Right renal pelvis (tissue), 4 donors: Measurements from ENCODE around the gene SHISA5. TPM values are rescaled to one million over a fixed set of nuclear protein-coding genes. Genes with fewer than 3 reads are reported as not detected.
"Not testable (repeated sequence)": the region's sequence is repeated elsewhere in the genome, so short reads cannot be mapped to it uniquely, and the experiment has no call there.

Experiments
- DNase-seq, 4 donors: peaks; one replicate each; pipeline ENCODE4 v3.0.0-alpha.2; 2013; ENCODE audit warnings: low read depth in 4 of 4, low spot score in 3 of 4, missing footprints in 1 of 4
- polyA plus RNA-seq, 4 donors: library from polyadenylated mRNA; unstranded; fragments of 120-200 nt; gene quantifications; one replicate each; pipeline ENCODE4 v1.2.1, GENCODE V29; 2013; ENCODE audit not compliant: insufficient read length in 4 of 4

Gene SHISA5
- 100 to 1,000 TPM; 111 to 120 (median 112) TPM for polyA plus RNA-seq

DNA sequence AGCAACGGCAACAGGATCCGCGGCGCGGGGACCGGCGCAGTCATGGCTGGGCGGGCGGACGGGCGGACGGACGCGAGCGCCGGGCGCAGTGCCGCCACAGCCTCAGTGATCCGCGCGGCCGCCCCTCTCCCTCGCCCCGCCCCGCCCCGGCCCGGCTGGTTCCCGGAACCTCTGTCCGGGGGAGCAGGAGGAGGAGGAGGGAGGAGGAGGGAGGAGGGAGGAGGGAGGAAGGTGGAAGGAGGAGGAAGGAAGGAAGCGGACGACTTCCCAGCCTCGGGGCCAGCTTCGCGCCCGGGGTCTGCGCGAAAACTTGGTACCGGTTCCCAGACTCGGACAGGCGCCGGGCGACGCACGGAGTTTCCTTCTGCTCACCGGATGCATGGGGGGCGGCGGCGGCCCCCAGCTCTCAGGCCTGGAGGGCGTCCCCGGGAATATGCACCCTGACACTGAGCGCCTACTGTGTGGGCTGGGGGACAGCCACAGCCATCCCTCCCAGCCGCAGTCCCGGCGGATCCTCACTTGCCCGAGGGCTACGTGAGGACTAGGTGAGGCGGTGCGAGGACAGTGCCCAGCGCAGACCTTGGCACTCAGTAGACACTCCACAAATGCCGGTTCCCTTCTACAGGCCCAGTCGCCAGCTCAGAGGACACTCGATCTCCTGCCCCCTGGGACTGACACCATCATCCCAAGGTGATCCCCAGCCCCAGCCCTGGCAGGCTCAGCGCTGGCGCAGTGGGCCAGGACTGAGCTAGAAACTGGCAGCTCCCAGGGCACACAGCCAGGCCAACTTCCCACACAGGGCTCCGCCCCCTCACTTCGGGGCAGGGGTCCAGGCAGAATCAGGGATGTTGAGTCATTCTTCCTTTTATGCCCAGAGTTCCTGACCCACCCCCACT lies at the start of gene SHISA5:
Gene SHISA5 (minus strand): TSS at position 124 of the 896 bp plus-strand sequence. CDS start 80 bp downstream, at position 44.
- DNase-seq = peak in 2 of 4 donors; percentile 22 to 45

GRCh38 chr3:48553361-48553760 lies 49.4 kb upstream of the SHISA5 start:
- no peak for DNase-seq

DNA sequence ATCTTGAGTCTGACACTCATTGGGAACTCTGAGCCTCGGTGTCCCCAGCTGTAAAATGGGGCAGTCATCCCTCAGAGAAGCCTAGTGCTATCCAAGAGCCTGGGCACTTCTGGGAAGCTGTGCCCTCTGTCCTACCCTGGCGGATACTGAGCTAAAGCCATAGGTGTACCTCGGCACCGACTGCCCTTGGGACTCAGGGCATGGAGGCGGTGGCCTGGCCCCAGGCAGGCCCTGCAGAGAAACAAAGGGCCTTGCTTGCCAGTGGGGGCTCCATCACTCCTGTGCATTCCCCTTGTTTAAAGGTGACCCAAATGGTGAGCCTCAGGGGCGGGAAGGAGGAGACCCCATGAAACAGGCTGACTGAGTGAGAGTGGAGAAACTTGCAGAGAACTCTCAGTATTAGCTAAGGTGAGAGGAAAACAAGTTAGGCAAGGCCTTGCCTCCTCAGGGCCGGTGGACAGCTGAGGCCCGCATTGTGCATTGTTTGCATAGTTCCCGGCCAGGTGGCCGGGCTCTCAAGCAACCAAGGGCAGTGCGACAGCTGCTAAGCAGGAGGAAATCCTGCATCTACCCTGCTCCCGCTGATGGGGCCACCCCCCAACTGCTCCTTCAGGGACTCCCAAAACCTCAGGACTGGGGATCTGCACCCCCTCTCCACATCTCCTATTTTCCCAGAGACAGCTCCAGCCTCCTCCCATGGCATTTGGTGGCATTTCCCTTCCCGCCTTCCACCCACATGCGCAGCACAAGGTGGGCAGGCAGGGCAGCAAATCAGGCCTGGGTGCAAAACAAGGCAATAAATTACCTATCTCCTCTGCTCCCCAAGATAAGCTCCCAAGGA lies 48.4 kb upstream of the SHISA5 start:
- no peak for DNase-seq

DNA sequence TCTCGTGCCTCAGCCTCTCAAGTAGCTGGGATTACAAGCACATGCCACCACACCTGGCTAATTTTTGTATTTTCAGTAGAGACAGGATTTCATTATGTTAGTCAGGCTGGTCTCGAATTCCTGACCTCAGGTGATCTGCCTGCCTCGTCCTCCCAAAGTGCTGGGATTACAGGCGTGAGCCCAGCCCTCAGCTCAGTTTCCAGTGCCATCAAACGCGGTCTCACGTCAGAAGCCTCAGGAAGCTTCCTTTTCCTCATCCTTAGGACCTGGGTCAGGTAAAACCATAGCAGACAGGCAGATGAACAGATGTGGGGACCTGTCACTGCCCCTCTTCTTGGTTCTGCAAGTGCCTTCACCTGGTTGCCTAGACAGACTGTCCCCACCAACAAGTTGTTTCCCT lies 47.7 kb upstream of the SHISA5 start:
- DNase-seq = not testable (repeated sequence)

- peak; percentile 53 to 69 (median 64) for DNase-seq
These were observed 45.0 kb upstream of the SHISA5 start for GRCh38 chr3:48548729-48549705.

DNA sequence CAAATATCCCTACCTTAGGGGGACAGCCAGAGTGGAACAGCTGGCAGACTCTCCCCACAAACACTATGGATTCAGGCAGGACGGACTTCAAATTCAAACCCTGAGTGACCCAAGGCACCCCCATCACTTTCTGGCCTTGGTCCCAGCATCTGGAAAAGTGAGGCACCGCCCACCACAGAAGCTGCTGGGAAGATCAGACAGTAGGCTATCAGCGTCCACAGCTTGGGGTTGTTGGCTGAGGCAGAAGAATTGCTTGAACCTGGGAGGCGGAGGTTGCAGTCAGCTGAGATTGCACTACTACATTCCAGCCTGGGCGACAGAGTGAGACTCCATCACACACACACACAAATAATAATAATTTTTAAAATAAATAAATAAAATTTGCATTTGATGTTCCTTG lies 44.2 kb upstream of the SHISA5 start:
- no peak for DNase-seq

DNA sequence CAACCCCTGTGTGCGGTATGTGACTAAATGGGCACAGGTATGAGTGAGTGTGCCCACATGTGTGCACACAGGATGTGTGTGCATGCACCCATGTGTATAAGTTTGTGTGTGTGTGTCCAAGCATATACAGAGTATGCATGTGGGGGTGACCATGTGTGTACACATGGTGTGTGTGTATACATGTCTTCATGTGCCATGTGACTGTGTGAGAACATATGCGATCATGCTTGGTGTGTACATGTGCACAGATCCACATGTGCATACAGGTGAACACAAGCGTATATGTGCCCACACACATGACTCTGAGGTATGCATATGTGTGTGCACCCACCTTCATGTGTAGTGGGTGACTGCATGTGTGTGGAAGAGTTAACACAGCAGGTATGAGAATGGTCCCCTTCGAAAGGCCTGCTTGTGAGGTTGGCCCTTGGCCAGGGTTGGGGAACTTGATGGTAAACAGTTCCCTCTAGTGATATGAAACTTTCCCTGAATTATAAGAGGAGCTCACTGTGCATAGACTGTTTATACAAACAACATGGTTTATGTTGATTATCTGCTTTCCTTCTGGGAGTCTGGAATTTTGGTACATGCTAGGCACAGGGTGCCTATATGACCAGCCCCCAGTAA lies 42.3 kb upstream of the SHISA5 start:
- DNase-seq = no peak

DNA sequence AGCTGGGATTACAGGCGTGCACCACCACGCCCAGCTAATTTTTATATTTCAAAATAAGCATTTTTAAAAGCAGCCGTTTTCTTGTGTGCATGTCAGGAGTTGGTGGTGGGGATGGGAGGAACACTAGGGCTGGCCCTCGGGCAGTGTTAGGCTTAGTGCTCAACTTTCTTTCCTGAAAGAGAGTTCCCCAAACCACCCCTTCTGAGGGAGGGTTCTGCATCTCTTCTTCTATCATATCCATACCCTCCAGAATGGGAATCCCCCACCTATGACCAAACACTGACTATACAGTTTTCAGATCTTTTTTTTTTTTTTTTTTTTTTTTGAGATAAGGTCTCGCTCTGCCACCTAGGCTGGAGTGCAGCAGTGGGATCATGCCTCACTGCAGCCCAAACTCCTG lies 40.2 kb upstream of the SHISA5 start:
- DNase-seq = no peak

DNA sequence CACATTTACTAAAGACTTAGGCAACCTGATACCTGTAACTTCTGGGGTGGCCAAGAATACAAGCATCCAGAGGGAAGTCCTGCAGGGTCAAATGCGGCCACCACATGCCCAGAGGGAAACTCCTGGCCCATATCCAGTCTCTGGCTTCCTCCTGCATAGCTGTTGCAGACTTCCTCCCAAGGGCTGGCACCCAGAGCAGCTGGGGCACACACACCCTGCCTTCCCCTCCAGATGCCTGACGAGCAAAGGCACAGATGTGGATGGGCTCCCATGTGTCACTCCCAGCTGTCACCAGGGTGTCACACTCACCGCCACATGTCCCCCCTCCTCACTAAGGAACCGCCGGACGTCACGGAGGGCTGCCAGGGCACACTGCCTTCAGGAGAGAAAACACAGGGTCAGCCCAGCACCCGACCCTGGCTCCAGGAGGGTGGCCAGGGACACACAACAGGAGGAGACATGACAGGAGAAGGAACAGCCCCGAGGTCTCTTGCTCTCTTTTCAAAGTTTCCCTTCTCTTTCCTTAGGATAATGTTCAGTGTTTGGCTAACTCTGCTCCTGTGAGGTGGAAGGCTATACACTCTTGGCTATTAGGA lies 39.4 kb upstream of the SHISA5 start:
- no peak for DNase-seq

GRCh38 chr3:48538451-48538850 lies 34.5 kb upstream of the SHISA5 start:
- DNase-seq = no peak

DNA sequence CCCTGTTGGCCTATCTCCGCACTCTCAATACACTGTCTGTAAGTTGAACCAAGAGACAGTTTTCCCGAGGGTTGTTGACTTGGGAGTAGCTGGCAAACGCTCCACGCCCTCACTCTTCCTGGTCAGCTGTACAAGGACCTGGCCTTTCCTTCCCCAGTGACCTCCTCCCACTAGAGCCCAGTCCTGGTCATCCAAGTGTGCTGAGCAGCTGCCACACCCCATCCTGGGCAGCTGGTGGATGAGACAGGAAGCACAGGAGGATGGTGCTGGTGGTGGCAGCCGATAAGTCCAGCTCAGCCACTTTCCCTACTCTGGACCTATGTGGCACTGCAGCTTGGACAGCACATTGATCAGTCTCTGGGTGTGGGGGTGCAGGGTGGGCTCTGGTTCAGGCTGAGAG lies 32.8 kb upstream of the SHISA5 start:
- no peak for DNase-seq

- DNase-seq = no peak
These were observed 32.1 kb upstream of the SHISA5 start for GRCh38 chr3:48536116-48536515.

DNA sequence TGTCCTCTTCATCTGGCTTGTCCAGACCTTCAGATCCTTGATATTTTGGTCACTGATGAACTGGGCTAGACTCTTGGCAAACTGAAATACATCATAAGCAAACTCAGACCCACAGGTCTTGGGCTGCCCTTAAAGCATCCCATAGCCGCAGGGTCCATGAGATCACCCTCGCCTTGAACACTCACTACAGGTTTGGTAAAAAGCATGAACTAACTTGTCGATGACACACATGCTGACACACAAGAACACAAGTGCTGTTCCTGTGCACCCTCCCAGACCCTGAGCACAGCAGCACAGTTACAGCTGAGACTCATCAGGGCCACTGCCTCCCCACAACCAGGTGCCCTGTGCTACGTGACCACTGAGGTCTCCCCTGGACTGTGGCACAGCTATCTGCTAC lies 31.6 kb upstream of the SHISA5 start:
- no peak for DNase-seq

GRCh38 chr3:48532977-48533337 lies 29.0 kb upstream of the SHISA5 start:
- DNase-seq = no peak

GRCh38 chr3:48532271-48532976 lies 28.4 kb upstream of the SHISA5 start:
- no peak for DNase-seq

DNA sequence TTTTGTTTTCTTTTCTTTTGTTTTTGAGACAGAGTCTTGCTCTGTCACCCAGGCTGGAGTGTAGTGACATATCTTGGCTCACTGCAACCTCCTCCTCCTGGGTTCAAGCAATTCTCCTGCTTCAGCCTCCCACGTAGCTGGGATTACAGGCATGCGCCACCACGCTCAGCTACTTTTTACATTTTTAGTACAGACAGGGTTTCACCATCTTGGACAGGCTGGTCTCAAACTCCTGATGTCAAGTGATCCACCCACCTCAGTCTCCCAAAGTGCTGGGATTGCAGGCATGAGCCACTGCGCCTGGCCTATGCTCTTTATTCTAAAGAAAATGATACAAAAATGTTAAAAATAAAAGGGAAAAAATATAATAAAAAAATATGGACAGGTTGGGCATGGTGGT lies 26.7 kb upstream of the SHISA5 start:
- not testable (repeated sequence) for DNase-seq

- no peak for DNase-seq
These were observed 24.8 kb upstream of the SHISA5 start for GRCh38 chr3:48528754-48529153.

- no peak for DNase-seq
These were observed 24.1 kb upstream of the SHISA5 start for GRCh38 chr3:48528048-48528447.

DNA sequence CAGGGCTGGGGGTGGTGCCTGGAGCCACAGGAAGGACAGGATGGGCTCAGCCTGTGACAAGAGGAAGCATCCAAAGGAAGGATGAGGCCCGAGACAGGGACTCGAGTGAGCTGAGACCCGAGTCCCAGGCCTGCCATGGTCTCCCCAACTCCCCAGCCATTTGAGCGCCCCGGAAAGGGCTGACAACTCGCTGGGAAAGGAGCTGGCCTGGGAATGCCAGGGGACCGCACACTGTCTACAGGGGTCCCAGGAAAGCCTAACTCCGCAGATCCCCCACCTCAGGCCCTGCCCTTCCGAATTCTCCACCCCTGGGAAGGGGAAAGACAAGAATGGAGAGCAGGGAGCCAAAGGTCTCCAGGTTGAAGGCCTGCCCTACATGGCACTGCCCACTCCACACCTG lies 21.0 kb upstream of the SHISA5 start:
- DNase-seq = no peak
